Fibroblast of lung (primary cell): ENCODE results near the gene SIPA1L3.

Experiments used
- CTCF ChIP-seq, 2 donors: IDR thresholded peaks in 1 of 2; conservative IDR thresholded peaks in 1 of 2; 1 replicate in 1 of 2; 2 replicates in 1 of 2; pipeline ENCODE4 v1.5.1; 2011 to 2012; ENCODE audit warnings: low read length in 2 of 2, control low read depth in 1 of 2, inconsistent platforms in 1 of 2, low read depth in 1 of 2, mild to moderate bottlenecking in 1 of 2
- EZH2 ChIP-seq: IDR thresholded peaks from 2 replicates; pipeline ENCODE4 v1.5.1; 2012; ENCODE audit warnings: low read length, control low read depth, mild to moderate bottlenecking; ENCODE audit errors: missing control alignments

GRCh38 chr19:37877147-37877546, 29.9 kb upstream of the SIPA1L3 start:
- TF ChIP-seq CTCF (conservative IDR thresholded peaks at IDR 0.05 in 1 of 2, IDR thresholded peaks at IDR 0.05 in 1 of 2; ENCODE audit: low read depth in 1 of 2, low read length in 2 of 2) (no peak), EZH2 (no peak)
